BLaER1 (cell line): Measurements from ENCODE around the gene CBLL1.

Source experiments
- H3K27ac ChIP-seq: shearing (Covaris generic); formaldehyde crosslinking; 2 replicates; pipeline ENCODE4 v1.8.1; 2022
- H3K27me3 ChIP-seq: shearing (Covaris generic); formaldehyde crosslinking; 2 replicates; pipeline ENCODE4 v1.8.1; 2022
- H3K36me3 ChIP-seq: shearing (Covaris generic); formaldehyde crosslinking; 2 replicates; pipeline ENCODE4 v1.8.1; 2022
- H3K4me1 ChIP-seq: shearing (Covaris generic); formaldehyde crosslinking; 2 replicates; pipeline ENCODE4 v1.8.1; 2022
- H3K4me2 ChIP-seq: shearing (Covaris generic); formaldehyde crosslinking; 2 replicates; pipeline ENCODE4 v1.8.1; 2022
- H3K4me3 ChIP-seq: shearing (Covaris generic); formaldehyde crosslinking; 2 replicates; pipeline ENCODE4 v1.8.1; 2022
- H3K9ac ChIP-seq: shearing (Covaris generic); formaldehyde crosslinking; 2 replicates; pipeline ENCODE4 v1.8.1; 2022
- H3K9me3 ChIP-seq: shearing (Covaris generic); formaldehyde crosslinking; 2 replicates; pipeline ENCODE4 v1.8.1; 2022
- H4K20me1 ChIP-seq: shearing (Covaris generic); formaldehyde crosslinking; 2 replicates; pipeline ENCODE4 v1.8.1; 2022
- Cebpa-rat ChIP-seq: shearing (Covaris generic); IDR thresholded peaks from 2 replicates; pipeline ENCODE4 v1.8.1; 2022

CBLL1 gene

GRCh38 chr7:107778283-107778682 is 34.3 kb downstream of the CBLL1 start:
- no peaks in the 10 kb centered on the region for H3K27me3 ChIP-seq
- H3K4me3 ChIP-seq: no peak overlapping the region
- H3K9ac ChIP-seq: no peak overlapping the region
- H3K9me3 ChIP-seq: no peaks in the 10 kb centered on the region
- no peaks in the 10 kb centered on the region for H3K36me3 ChIP-seq
- no peaks in the 10 kb centered on the region for H3K4me1 ChIP-seq
- H3K4me2 ChIP-seq: no peak overlapping the region
- H3K27ac ChIP-seq: no peak overlapping the region
- TF ChIP-seq Cebpa-rat: no peak
- H4K20me1 ChIP-seq: no peaks in the 10 kb centered on the region

- no peak for TF ChIP-seq Cebpa-rat
- no peaks in the 10 kb centered on the region for H3K27me3 ChIP-seq
- no peaks in the 10 kb centered on the region for H4K20me1 ChIP-seq
- H3K4me2 ChIP-seq: no peak overlapping the region
- H3K9me3 ChIP-seq: no peaks in the 10 kb centered on the region
- H3K9ac ChIP-seq: no peak overlapping the region
- no peak overlapping the region for H3K27ac ChIP-seq
- H3K36me3 ChIP-seq: no peaks in the 10 kb centered on the region
- no peaks in the 10 kb centered on the region for H3K4me1 ChIP-seq
- no peak overlapping the region for H3K4me3 ChIP-seq
These were observed 35.7 kb downstream of the CBLL1 start for GRCh38 chr7:107779647-107780099.

GRCh38 chr7:107782374-107782773 is 38.4 kb downstream of the CBLL1 start:
- TF ChIP-seq Cebpa-rat: no peak
- no peak overlapping the region for H3K9ac ChIP-seq
- no peaks in the 10 kb centered on the region for H3K4me1 ChIP-seq
- no peaks in the 10 kb centered on the region for H4K20me1 ChIP-seq
- H3K4me2 ChIP-seq: no peak overlapping the region
- H3K9me3 ChIP-seq: no peaks in the 10 kb centered on the region
- H3K36me3 ChIP-seq: no peaks in the 10 kb centered on the region
- no peak overlapping the region for H3K27ac ChIP-seq
- no peak overlapping the region for H3K4me3 ChIP-seq
- H3K27me3 ChIP-seq: no peaks in the 10 kb centered on the region

GRCh38 chr7:107783648-107784047 is 39.7 kb downstream of the CBLL1 start:
- Histone ChIP-seq H3K4me2 (no peak overlapping the region), H3K9me3 (no peaks in the 10 kb centered on the region), H3K27me3 (no peaks in the 10 kb centered on the region), H3K9ac (no peak overlapping the region), H3K4me1 (peaks cover 4% of the 10 kb centered on the region; the same call in 1 of the 2 replicates), H3K36me3 (no peaks in the 10 kb centered on the region), H3K4me3 (no peak overlapping the region), H4K20me1 (no peaks in the 10 kb centered on the region), H3K27ac (no peak overlapping the region)
- TF ChIP-seq Cebpa-rat: no peak

- Histone ChIP-seq H3K27ac (no peak overlapping the region), H4K20me1 (no peaks in the 10 kb centered on the region), H3K4me2 (no peak overlapping the region), H3K9ac (no peak overlapping the region), H3K4me3 (no peak overlapping the region), H3K4me1 (peaks cover 8% of the 10 kb centered on the region; the same call in 1 of the 2 replicates), H3K9me3 (no peaks in the 10 kb centered on the region), H3K36me3 (no peaks in the 10 kb centered on the region), H3K27me3 (no peaks in the 10 kb centered on the region)
- no peak for TF ChIP-seq Cebpa-rat
These were observed 41.2 kb downstream of the CBLL1 start for GRCh38 chr7:107785170-107785569.

- H3K27me3 ChIP-seq: no peaks in the 10 kb centered on the region
- H3K4me2 ChIP-seq: no peak overlapping the region
- peaks cover 8% of the 10 kb centered on the region; the same call in 1 of the 2 replicates for H3K4me1 ChIP-seq
- no peaks in the 10 kb centered on the region for H3K36me3 ChIP-seq
- H4K20me1 ChIP-seq: no peaks in the 10 kb centered on the region
- H3K4me3 ChIP-seq: no peak overlapping the region
- H3K9me3 ChIP-seq: no peaks in the 10 kb centered on the region
- TF ChIP-seq Cebpa-rat: no peak
- H3K27ac ChIP-seq: no peak overlapping the region
- H3K9ac ChIP-seq: no peak overlapping the region
These were observed 42.0 kb downstream of the CBLL1 start for GRCh38 chr7:107785926-107786325.

- no peak for TF ChIP-seq Cebpa-rat
- no peak overlapping the region for H3K27ac ChIP-seq
- H3K4me2 ChIP-seq: no peak overlapping the region
- peaks cover 8% of the 10 kb centered on the region; the same call in 1 of the 2 replicates for H3K4me1 ChIP-seq
- no peaks in the 10 kb centered on the region for H3K9me3 ChIP-seq
- H3K9ac ChIP-seq: no peak overlapping the region
- H3K36me3 ChIP-seq: no peaks in the 10 kb centered on the region
- no peaks in the 10 kb centered on the region for H4K20me1 ChIP-seq
- H3K4me3 ChIP-seq: no peak overlapping the region
- no peaks in the 10 kb centered on the region for H3K27me3 ChIP-seq
These were observed 44.3 kb downstream of the CBLL1 start for GRCh38 chr7:107788216-107788615.

- peak; percentile 80; the same call in 1 of the 2 replicates for TF ChIP-seq Cebpa-rat
- Histone ChIP-seq H3K4me1 (peaks cover 8% of the 10 kb centered on the region; the same call in 1 of the 2 replicates), H3K9me3 (no peaks in the 10 kb centered on the region), H3K4me2 (peak overlapping the region; percentile 27; the same call in 1 of the 2 replicates), H3K27me3 (no peaks in the 10 kb centered on the region), H3K27ac (no peak overlapping the region), H4K20me1 (no peaks in the 10 kb centered on the region), H3K9ac (no peak overlapping the region), H3K4me3 (no peak overlapping the region), H3K36me3 (no peaks in the 10 kb centered on the region)
These were observed 44.7 kb downstream of the CBLL1 start for GRCh38 chr7:107788662-107789061.

- no peak overlapping the region for H3K27ac ChIP-seq
- no peaks in the 10 kb centered on the region for H3K9me3 ChIP-seq
- no peak overlapping the region for H3K4me2 ChIP-seq
- no peaks in the 10 kb centered on the region for H4K20me1 ChIP-seq
- no peak overlapping the region for H3K9ac ChIP-seq
- H3K4me3 ChIP-seq: no peak overlapping the region
- no peaks in the 10 kb centered on the region for H3K27me3 ChIP-seq
- peaks cover 8% of the 10 kb centered on the region; the same call in 1 of the 2 replicates for H3K4me1 ChIP-seq
- TF ChIP-seq Cebpa-rat: no peak
- no peaks in the 10 kb centered on the region for H3K36me3 ChIP-seq
These were observed 45.7 kb downstream of the CBLL1 start for GRCh38 chr7:107789647-107790046.

GRCh38 chr7:107792364-107792763 is 48.4 kb downstream of the CBLL1 start:
- Histone ChIP-seq H3K27me3 (no peaks in the 10 kb centered on the region), H3K4me1 (peaks cover 8% of the 10 kb centered on the region; the same call in 1 of the 2 replicates), H3K36me3 (no peaks in the 10 kb centered on the region), H3K4me3 (no peak overlapping the region), H3K27ac (no peak overlapping the region), H3K9me3 (no peaks in the 10 kb centered on the region), H3K4me2 (no peak overlapping the region), H3K9ac (no peak overlapping the region), H4K20me1 (no peaks in the 10 kb centered on the region)
- no peak for TF ChIP-seq Cebpa-rat
